ENCODE data around the gene COL4A2.

DNA sequence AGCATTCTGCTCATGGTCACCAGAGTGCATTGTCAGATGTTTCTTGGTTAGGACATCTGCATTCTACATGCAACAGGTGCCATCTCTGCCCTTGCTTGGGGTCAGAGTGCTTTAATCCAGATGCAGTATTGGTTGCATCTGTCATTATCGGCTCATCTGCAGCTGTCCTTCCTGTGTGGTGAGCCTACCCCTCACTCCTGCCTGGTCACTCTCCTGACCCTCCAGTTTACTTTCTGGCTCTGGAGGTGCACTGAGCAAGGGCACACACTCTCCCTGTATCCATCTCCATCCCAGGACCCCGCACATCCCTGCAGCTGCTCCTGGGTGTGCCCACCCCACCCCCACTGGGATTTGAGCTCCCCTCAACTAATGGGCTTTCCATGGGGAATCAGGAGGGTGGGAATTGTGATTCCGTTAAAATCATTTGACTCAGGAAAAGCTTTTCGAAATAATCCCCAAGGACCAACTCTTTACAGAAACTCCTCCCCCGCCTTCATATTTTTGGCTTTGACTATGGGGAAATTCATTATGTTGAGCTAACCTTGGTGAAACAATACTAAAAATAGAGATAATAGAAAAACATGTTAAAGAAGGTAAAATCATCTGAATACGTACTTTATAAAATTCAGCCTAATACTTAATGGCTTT, 70.2 kb downstream of the COL4A2 start:
- TF ChIP-seq EZH2phosphoT487 (IDR thresholded peaks at IDR 0.05; ENCODE audit: insufficient read depth, low read depth) (no peak), EZH2 (IDR thresholded peaks at IDR 0.05; ENCODE audit: insufficient read depth, poor library complexity, severe bottlenecking) (no peak)
